ELF-1 (cell line): ENCODE data around the gene FAM181B.
"Not testable (repeated sequence)": the region's sequence is repeated elsewhere in the genome, so short reads cannot be mapped to it uniquely, and the experiment has no call there.

Experiments
- DNase-seq: peaks from one replicate; pipeline ENCODE4 v3.0.0-alpha.2; 2016; ENCODE audit warnings: low read depth, low spot score

FAM181B gene

GRCh38 chr11:82732734-82733443 is 775 bp downstream of the FAM181B start:
- no peak for DNase-seq

- no peak for DNase-seq
Measured at GRCh38 chr11:82732348-82732733, 1.3 kb downstream of the FAM181B start.

- peak; percentile 30 for DNase-seq
Measured at GRCh38 chr11:82731691-82732277, 1.9 kb downstream of the FAM181B start.

GRCh38 chr11:82730754-82731153 is 2.9 kb downstream of the FAM181B start:
- no peak for DNase-seq

GRCh38 chr11:82730286-82730685 is 3.4 kb downstream of the FAM181B start:
- no peak for DNase-seq

- no peak for DNase-seq
Measured at GRCh38 chr11:82724026-82724425, 9.6 kb downstream of the FAM181B start.

- DNase-seq, result no peak
Measured at GRCh38 chr11:82722231-82722630, 11.4 kb downstream of the FAM181B start.

GRCh38 chr11:82720267-82721065 is 13.2 kb downstream of the FAM181B start:
- no peak for DNase-seq

- DNase-seq, result no peak
Measured at GRCh38 chr11:82719361-82720105, 14.1 kb downstream of the FAM181B start.

GRCh38 chr11:82718821-82719220 is 14.8 kb downstream of the FAM181B start:
- no peak for DNase-seq

GRCh38 chr11:82718307-82718706 is 15.4 kb downstream of the FAM181B start:
- peak; percentile 55 for DNase-seq

- DNase-seq, result peak; percentile 73
Measured at GRCh38 chr11:82714346-82715174, 19.1 kb downstream of the FAM181B start.

GRCh38 chr11:82711648-82712047 is 22.0 kb downstream of the FAM181B start:
- no peak for DNase-seq

GRCh38 chr11:82703796-82704195 is 29.9 kb downstream of the FAM181B start:
- DNase-seq, result no peak

GRCh38 chr11:82703226-82703625 is 30.4 kb downstream of the FAM181B start:
- no peak for DNase-seq

- peak; percentile 72 for DNase-seq
Measured at GRCh38 chr11:82701847-82702520, 31.7 kb downstream of the FAM181B start.

GRCh38 chr11:82698576-82699352 is 34.9 kb downstream of the FAM181B start:
- no peak for DNase-seq

GRCh38 chr11:82692981-82693380 is 40.7 kb downstream of the FAM181B start:
- DNase-seq, result no peak

GRCh38 chr11:82689347-82689746 is 44.3 kb downstream of the FAM181B start:
- not testable (repeated sequence) for DNase-seq

- no peak for DNase-seq
Measured at GRCh38 chr11:82686211-82686610, 47.5 kb downstream of the FAM181B start.
